HS-5 (cell line): ENCODE measurements around the gene PRKCA.
"Not testable (repeated sequence)": the region's sequence is repeated elsewhere in the genome, so short reads cannot be mapped to it uniquely, and the experiment has no call there.

Experiments used
- DNase-seq: peaks from one replicate; pipeline ENCODE4 v3.0.0-alpha.2; 2012; ENCODE audit warnings: low read depth

PRKCA gene

GRCh38 chr17:66684261-66684660, 381.8 kb downstream of the PRKCA start:
- DNase-seq: no peak

DNA sequence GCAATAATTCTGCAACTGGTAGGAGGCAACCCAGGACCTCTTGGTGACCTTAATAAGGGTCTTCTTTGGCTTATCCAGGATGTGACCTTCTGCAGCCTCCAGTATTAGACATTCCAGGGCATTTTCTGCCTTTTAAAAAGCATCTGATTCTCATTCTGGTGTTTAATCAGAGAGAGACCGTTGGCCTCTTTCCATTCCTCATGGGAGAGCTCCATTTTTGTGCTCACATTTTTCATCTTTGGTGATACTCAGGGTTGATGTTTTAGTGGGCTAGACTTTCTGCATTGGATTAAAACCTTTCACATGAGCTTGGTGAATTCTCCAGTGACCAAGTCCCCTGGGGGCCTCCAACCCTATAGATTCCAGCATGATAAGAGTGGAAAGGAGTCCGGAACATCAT, 382.3 kb downstream of the PRKCA start:
- DNase-seq: no peak

GRCh38 chr17:66686601-66687000, 384.2 kb downstream of the PRKCA start:
- DNase-seq: no peak

- DNase-seq: no peak
Observed at GRCh38 chr17:66687570-66688284, 385.3 kb downstream of the PRKCA start.

DNA sequence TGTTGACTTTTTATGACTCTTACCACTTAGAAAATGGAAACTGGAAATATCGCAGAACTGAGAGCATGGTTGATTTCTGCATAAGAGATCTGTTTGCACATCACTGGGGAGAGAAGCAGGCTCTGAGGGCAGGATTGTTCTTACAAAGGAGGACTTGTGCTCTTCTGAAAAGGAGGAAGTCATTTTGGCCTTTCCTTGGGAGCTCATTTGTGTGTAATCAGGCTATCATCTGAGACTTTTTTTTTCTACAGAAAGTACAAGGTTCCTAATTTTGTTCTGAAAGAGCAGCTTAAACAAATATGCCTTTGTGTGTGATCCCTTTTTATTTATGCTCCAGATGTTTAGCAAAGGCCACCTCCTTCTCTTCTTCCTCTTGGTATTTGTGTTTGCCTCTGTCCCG, 386.8 kb downstream of the PRKCA start:
- DNase-seq: no peak

DNA sequence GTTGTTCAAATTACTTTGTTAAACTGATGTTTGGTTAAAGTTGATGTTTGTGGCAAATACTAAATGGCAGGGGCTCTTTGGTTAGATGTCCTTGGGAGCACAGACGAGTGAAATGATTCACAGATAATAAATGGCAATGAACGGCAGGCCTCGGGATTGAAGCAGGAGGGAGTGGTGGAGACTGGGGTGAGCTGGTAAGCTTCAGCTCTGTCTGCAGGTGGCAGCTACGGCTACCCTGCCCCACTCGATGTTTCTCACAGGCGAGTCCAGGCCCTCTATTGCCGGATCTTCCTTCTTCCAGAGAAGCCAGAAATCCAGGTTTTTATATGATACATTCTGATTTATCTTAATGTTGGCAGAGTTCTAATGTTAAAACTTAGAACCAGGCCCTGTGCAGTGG, 387.8 kb downstream of the PRKCA start:
- no peak for DNase-seq

DNA sequence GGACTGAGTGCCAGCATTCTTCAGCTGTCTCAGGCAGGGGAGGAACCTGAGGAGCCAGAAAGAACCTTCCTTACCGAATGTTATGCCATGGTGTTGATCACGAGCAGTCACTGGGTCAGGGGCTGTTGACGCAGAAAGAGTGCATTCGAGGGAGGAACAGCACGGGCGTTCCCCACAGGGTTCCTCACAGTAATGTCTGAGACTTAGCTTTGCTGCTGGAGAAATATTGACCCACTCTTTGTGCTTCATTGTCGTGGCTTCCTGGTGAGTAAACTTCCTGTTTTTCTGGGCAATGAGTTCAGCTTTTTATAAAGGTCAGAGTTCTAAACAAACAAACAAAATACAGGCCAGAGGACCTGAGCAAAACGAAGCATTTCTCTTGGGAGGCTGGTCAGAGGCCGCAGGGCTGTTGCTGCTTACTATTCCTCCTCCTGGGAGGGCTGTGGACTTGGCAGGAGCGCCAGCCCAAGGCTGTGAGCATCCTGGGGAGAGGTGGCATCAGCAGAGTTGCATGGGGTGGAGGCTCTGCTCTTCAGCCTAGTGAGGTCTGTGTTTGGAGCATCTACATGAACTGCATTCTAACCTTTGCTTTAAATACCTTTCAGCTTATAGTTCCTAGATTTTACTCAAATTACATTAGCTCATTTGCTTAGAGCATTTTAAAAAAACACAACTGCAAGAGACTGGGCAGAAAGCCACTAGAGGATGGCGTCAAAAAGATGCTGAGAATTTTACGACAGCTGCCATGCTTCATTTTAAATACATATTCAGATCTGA, 389.4 kb downstream of the PRKCA start:
- no peak for DNase-seq

GRCh38 chr17:66692421-66692690, 389.9 kb downstream of the PRKCA start:
- no peak for DNase-seq

DNA sequence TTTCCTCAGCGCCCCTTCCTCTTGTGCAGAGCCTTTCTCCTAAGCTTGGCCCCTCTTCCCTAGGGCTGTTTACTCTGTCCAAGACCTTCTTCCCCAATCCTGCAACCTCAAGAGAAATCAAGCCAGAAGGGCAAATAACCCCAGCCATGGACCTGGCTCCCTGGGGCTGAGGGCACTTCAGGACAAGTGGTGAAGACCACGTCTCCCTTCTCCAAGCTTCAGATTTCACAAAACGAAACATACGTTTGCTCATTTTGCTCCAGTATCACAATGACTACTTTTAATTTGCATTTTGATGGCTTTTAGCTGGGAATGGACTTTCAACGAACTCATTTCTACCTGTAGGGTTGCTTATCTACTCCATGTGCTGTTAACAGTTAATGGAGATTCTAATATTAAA, 392.7 kb downstream of the PRKCA start:
- no peak for DNase-seq

GRCh38 chr17:66698270-66698669, 395.9 kb downstream of the PRKCA start:
- no peak for DNase-seq

GRCh38 chr17:66701462-66701861, 399.0 kb downstream of the PRKCA start:
- no peak for DNase-seq

DNA sequence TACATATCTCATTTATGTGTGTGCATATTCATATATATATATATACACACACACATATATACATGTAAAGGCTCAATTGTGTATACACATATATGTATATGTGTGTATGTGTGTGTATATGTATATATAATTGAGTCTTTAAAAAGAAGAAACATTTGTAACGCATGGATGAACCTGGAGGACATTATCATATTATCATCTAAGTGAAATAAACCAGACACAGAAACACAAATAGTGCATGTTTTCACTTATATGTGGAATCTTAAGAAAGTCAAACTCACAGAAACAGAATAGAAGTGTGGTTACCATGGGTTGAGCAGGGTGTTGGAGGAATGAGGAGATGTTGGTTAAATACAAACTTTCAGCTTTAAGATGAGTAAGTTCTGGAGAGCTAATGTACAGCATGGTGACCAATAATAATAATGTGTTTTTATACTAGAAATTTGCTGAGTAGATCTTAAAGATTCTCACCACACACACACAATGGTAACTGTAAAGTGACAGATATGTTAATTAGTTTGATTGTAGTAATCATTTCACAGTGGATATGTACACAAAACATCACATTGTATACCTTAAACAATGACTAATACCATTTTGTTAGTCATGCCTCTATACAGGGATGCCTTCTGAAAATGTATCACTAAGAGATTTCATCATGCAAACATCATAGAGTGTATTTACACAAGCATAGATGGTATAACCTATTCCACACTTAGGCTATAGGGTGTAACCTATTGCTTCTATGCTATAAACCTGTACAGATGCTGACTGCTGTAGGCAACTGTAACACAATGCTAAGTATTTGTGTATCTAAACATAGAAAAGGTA, 399.9 kb downstream of the PRKCA start:
- peak; percentile 14 for DNase-seq

GRCh38 chr17:66704858-66705520, 402.6 kb downstream of the PRKCA start:
- no peak for DNase-seq

DNA sequence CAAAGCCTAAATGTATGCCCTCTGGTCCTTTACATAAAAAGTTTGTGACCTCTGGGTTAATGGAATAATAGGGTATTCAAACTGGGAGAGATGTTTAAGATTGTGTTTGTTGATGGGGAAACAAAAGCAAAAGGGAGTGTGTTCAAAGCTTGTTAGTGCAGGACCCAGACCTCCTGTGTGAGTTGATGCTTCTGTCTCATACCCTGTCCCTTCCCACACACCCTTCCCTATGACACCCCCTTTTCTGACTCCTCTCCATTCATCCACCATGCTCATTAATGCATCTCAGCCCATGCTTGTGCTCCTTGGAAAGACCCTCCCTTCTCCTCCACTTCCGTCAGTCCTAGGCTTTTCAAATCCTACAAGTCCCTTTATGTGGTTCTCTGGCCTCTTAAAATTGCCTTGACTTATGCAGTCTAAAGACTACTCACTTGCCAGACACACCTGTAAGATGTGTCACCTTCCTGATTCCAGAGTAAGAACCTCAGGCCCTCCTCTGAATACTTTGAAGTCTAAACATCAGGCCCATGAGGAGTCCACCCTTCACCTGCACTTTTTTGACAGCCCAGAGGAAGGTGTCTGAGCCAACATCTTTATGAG, 404.5 kb downstream of the PRKCA start:
- DNase-seq: no peak

DNA sequence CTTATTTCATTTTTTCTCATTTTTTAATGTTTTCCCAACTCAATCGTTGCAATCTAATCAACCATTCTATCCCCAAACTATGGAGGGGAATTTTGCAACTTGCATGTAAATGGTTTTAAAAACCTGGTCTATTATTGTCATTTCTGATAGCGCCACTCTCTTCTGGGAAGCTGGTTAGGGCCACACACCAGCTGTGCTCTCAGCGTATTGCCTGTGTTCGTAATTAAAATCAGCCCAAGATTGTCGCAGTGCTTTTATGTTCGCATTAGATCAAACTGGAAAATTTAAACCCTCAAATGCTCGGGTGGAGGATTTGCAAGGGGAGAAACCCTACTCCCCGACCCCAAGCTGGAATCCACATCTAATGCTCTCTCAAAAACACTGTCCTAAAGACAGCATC, 409.0 kb downstream of the PRKCA start:
- DNase-seq: no peak

GRCh38 chr17:66711881-66712321, 409.5 kb downstream of the PRKCA start:
- DNase-seq: no peak

GRCh38 chr17:66712453-66712852, 410.0 kb downstream of the PRKCA start:
- DNase-seq: no peak

DNA sequence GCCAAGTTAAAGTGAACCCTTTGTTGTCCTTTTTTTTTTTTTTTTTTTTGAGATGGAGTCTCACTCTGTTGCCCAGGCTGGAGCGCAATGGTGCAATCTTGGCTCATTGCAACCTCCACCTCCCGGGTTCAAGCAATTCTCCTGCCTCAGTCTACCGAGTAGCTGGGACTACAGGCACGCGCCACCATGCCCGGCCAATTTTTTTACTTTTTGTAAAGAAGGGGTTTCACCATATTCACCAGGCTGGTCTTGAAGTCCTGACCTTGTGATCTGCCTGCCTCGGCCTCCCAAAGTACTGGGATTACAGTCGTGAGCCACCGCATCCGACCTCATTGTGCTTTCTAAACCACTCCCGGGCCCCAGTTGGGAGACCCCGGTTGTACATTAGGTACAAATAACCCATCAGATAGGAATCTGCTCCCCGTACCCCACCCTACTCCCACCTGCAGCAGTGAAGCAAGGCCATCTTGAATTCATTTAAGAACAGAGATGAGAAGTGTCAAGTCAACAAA, 410.7 kb downstream of the PRKCA start:
- not testable (repeated sequence) for DNase-seq

- DNase-seq: no peak
Observed at GRCh38 chr17:66713533-66714042, 411.2 kb downstream of the PRKCA start.

GRCh38 chr17:66714046-66715023, 411.9 kb downstream of the PRKCA start:
- no peak for DNase-seq
